ENCODE measurements around the gene OR1Q1. TPM values are rescaled to one million over a fixed set of nuclear protein-coding genes. Genes with fewer than 3 reads are reported as not detected.
"Not testable (repeated sequence)": the region's sequence is repeated elsewhere in the genome, so short reads cannot be mapped to it uniquely, and the experiment has no call there.

The OR1Q1 gene
- polyA plus RNA-seq, result not detected

- no peak for DNase-seq
- Mint-ChIP-seq H3K4me1 (no peaks in the 10 kb centered on the region), H3K27me3 (ENCODE audit: low read depth in 3 of 3) (peaks cover 2 to 5% (median 5%) of the 10 kb centered on the region in 3 donors), H3K4me3 (no peak within 1 kb of the TSS), H3K27ac (no peak within 1 kb of the TSS), H3K36me3 (no peaks in the 10 kb centered on the region), H3K9me3 (peaks cover 0 to 2% (median 0%) of the 10 kb centered on the region in 6 donors)
These were observed at the start of gene OR1Q1 for GRCh38 chr9:122614362-122614761. OR1Q1 (plus strand) TSS chr9:122614738; CDS start chr9:122614738, 0 bp downstream.

- no peak overlapping the region for H3K27ac Mint-ChIP-seq
- H3K4me1 Mint-ChIP-seq, result no peaks in the 10 kb centered on the region
- peaks cover 0 to 6% (median 0%) of the 10 kb centered on the region in 6 donors for H3K9me3 Mint-ChIP-seq
- H3K36me3 Mint-ChIP-seq, result no peaks in the 10 kb centered on the region
- H3K27me3 Mint-ChIP-seq (ENCODE audit: low read depth in 3 of 3), result peaks cover 0 to 7% (median 3%) of the 10 kb centered on the region in 3 donors
- no peak for DNase-seq
- H3K4me3 Mint-ChIP-seq, result no peak overlapping the region
These were observed 46.6 kb upstream of the OR1Q1 start for GRCh38 chr9:122567901-122568300.

- Mint-ChIP-seq H3K4me3 (no peak overlapping the region), H3K27me3 (ENCODE audit: low read depth in 3 of 3) (no peaks in the 10 kb centered on the region), H3K36me3 (no peaks in the 10 kb centered on the region), H3K27ac (no peak overlapping the region), H3K4me1 (no peaks in the 10 kb centered on the region), H3K9me3 (peaks cover 0 to 2% (median 0%) of the 10 kb centered on the region in 6 donors)
- no peak for DNase-seq
These were observed 42.1 kb upstream of the OR1Q1 start for GRCh38 chr9:122572456-122572855.

GRCh38 chr9:122579874-122580273, 34.7 kb upstream of the OR1Q1 start:
- H3K4me3 Mint-ChIP-seq, result no peak overlapping the region
- DNase-seq, result no peak
- no peaks in the 10 kb centered on the region for H3K36me3 Mint-ChIP-seq
- H3K27me3 Mint-ChIP-seq (ENCODE audit: low read depth in 3 of 3), result peaks cover 0 to 6% (median 3%) of the 10 kb centered on the region in 3 donors
- no peaks in the 10 kb centered on the region for H3K4me1 Mint-ChIP-seq
- no peaks in the 10 kb centered on the region for H3K9me3 Mint-ChIP-seq
- H3K27ac Mint-ChIP-seq, result no peak overlapping the region

- no peaks in the 10 kb centered on the region for H3K9me3 Mint-ChIP-seq
- no peaks in the 10 kb centered on the region for H3K36me3 Mint-ChIP-seq
- no peak overlapping the region for H3K4me3 Mint-ChIP-seq
- H3K4me1 Mint-ChIP-seq, result no peaks in the 10 kb centered on the region
- H3K27me3 Mint-ChIP-seq (ENCODE audit: low read depth in 3 of 3), result peaks cover 0 to 6% (median 4%) of the 10 kb centered on the region in 3 donors
- no peak for DNase-seq
- no peak overlapping the region for H3K27ac Mint-ChIP-seq
These were observed 34.2 kb upstream of the OR1Q1 start for GRCh38 chr9:122580360-122580759.

GRCh38 chr9:122583284-122583683, 31.3 kb upstream of the OR1Q1 start, which contains the start of gene OR1L8:
OR1L8 (minus strand) TSS chr9:122583384; CDS start chr9:122568477, 14,907 bp downstream.
- not testable (repeated sequence) for H3K27me3 Mint-ChIP-seq (ENCODE audit: low read depth in 3 of 3); DNase-seq; H3K4me3 Mint-ChIP-seq; H3K27ac Mint-ChIP-seq; H3K4me1 Mint-ChIP-seq; H3K36me3 Mint-ChIP-seq; H3K9me3 Mint-ChIP-seq

GRCh38 chr9:122605691-122606090, 8.8 kb upstream of the OR1Q1 start:
- H3K27ac Mint-ChIP-seq, result no peak overlapping the region
- no peak overlapping the region for H3K4me3 Mint-ChIP-seq
- peaks cover 2 to 8% (median 5%) of the 10 kb centered on the region in 3 donors for H3K27me3 Mint-ChIP-seq (ENCODE audit: low read depth in 3 of 3)
- H3K4me1 Mint-ChIP-seq, result no peaks in the 10 kb centered on the region
- no peak for DNase-seq
- H3K36me3 Mint-ChIP-seq, result no peaks in the 10 kb centered on the region
- peaks cover 0 to 8% (median 6%) of the 10 kb centered on the region in 6 donors for H3K9me3 Mint-ChIP-seq

GRCh38 chr9:122606587-122606986, 8.0 kb upstream of the OR1Q1 start:
- Mint-ChIP-seq H3K27me3 (ENCODE audit: low read depth in 3 of 3) (peaks cover 4 to 8% (median 4%) of the 10 kb centered on the region in 3 donors), H3K36me3 (no peaks in the 10 kb centered on the region)

GRCh38 chr9:122609804-122610203, 4.7 kb upstream of the OR1Q1 start:
- no peak for DNase-seq
- Mint-ChIP-seq H3K27me3 (ENCODE audit: low read depth in 3 of 3) (peaks cover 2 to 5% (median 4%) of the 10 kb centered on the region in 3 donors), H3K36me3 (no peaks in the 10 kb centered on the region)

More at GRCh38 chr9:122606587-122606986, 8.0 kb upstream of the OR1Q1 start:
- H3K4me3 Mint-ChIP-seq, result no peak overlapping the region
- H3K4me1 Mint-ChIP-seq, result no peaks in the 10 kb centered on the region
- H3K27ac Mint-ChIP-seq, result no peak overlapping the region
- no peak for DNase-seq
- peaks cover 0 to 4% (median 0%) of the 10 kb centered on the region in 6 donors for H3K9me3 Mint-ChIP-seq

GRCh38 chr9:122619996-122620395, 5.5 kb downstream of the OR1Q1 start:
- Mint-ChIP-seq H3K27me3 (ENCODE audit: low read depth in 3 of 3) (peaks cover 3 to 17% (median 3%) of the 10 kb centered on the region in 3 donors), H3K27ac (no peak overlapping the region), H3K4me1 (no peaks in the 10 kb centered on the region), H3K4me3 (no peak overlapping the region), H3K36me3 (no peaks in the 10 kb centered on the region), H3K9me3 (peaks cover 0 to 11% (median 0%) of the 10 kb centered on the region in 6 donors)
- DNase-seq, result no peak

More at GRCh38 chr9:122609804-122610203, 4.7 kb upstream of the OR1Q1 start:
- Mint-ChIP-seq H3K27ac (no peak overlapping the region), H3K4me1 (no peaks in the 10 kb centered on the region), H3K4me3 (no peak overlapping the region), H3K9me3 (no peaks in the 10 kb centered on the region)

GRCh38 chr9:122642226-122642625, 27.7 kb downstream of the OR1Q1 start:
- no peak overlapping the region for H3K27ac Mint-ChIP-seq
- peaks cover 0 to 4% (median 0%) of the 10 kb centered on the region in 3 donors for H3K36me3 Mint-ChIP-seq
- H3K4me3 Mint-ChIP-seq, result no peak overlapping the region
- H3K27me3 Mint-ChIP-seq (ENCODE audit: low read depth in 3 of 3), result peaks cover 0 to 14% (median 2%) of the 10 kb centered on the region in 3 donors
- peaks cover 2 to 31% (median 11%) of the 10 kb centered on the region in 6 donors for H3K9me3 Mint-ChIP-seq
- no peaks in the 10 kb centered on the region for H3K4me1 Mint-ChIP-seq
- DNase-seq, result no peak

- Mint-ChIP-seq H3K36me3 (no peaks in the 10 kb centered on the region), H3K4me3 (no peak overlapping the region), H3K4me1 (no peaks in the 10 kb centered on the region), H3K27me3 (ENCODE audit: low read depth in 3 of 3) (peaks cover 0 to 5% (median 3%) of the 10 kb centered on the region in 3 donors), H3K9me3 (no peaks in the 10 kb centered on the region), H3K27ac (no peak overlapping the region)
- no peak for DNase-seq
These were observed 41.8 kb downstream of the OR1Q1 start for GRCh38 chr9:122656378-122656777.

GRCh38 chr9:122657527-122657926, 43.0 kb downstream of the OR1Q1 start, which contains the start of gene OR1B1:
OR1B1 (minus strand) TSS chr9:122657627.
- DNase-seq, result no peak
- Mint-ChIP-seq H3K4me1 (no peaks in the 10 kb centered on the region), H3K27ac (no peak within 1 kb of the TSS), H3K4me3 (no peak within 1 kb of the TSS), H3K9me3 (no peaks in the 10 kb centered on the region), H3K27me3 (ENCODE audit: low read depth in 3 of 3) (peaks cover 0 to 5% (median 3%) of the 10 kb centered on the region in 3 donors), H3K36me3 (no peaks in the 10 kb centered on the region)

- Mint-ChIP-seq H3K9me3 (peaks cover 0 to 8% (median under 1%) of the 10 kb centered on the region in 6 donors), H3K4me3 (no peak within 1 kb of the TSS), H3K4me1 (no peaks in the 10 kb centered on the region), H3K27ac (no peak within 1 kb of the TSS), H3K27me3 (ENCODE audit: low read depth in 3 of 3) (peaks cover 0 to 2% (median 0%) of the 10 kb centered on the region in 3 donors), H3K36me3 (no peaks in the 10 kb centered on the region)
- no peak for DNase-seq
These were observed 46.9 kb downstream of the OR1Q1 start, which contains the start of gene OR1L1 for GRCh38 chr9:122661416-122661815. OR1L1 (plus strand) TSS chr9:122661716; CDS start chr9:122661716, 0 bp downstream.

Measured in immature natural killer cell (primary cell).